H1 (cell line): ENCODE data around the gene KLRF1. TPM values are rescaled to one million over a fixed set of nuclear protein-coding genes. Genes with fewer than 3 reads are reported as not detected.

ENCODE experiments used
- CTCF ChIA-PET: fragments of 300-600 bp; sonication (Branson Sonifier 250); formaldehyde crosslinking; loops from one replicate; lab custom pipeline; 2021; ENCODE audit not compliant: partially characterized antibody; lab: Charles Lee
- POLR2A ChIA-PET: fragments of 300-600 bp; sonication (Branson Sonifier 250); formaldehyde crosslinking; loops from one replicate; lab custom pipeline; 2021; ENCODE audit warnings: inconsistent platforms; ENCODE audit not compliant: partially characterized antibody; lab: Charles Lee
- DNase-seq, 2 experiments: peaks; one replicate each; pipeline versions ENCODE4 v3.0.0 to v3.0.0-alpha.2; 2010 to 2022; ENCODE audit warnings: low spot score in 2 of 2, low read depth in 1 of 2, mixed read lengths in 1 of 2
- FAIRE-seq: peaks from 2 replicates; lab custom pipeline; 2011; peaks lifted over from hg19 to GRCh38; lab: Jason Lieb, UNC
- H2AFZ ChIP-seq: 2 replicates; pipeline ENCODE4 v1.8.1; 2012; ENCODE audit warnings: low read length, inconsistent platforms
- H2AK5ac ChIP-seq: 2 replicates; pipeline ENCODE4 v1.6.1; 2013; ENCODE audit warnings: low read depth, low read length
- H2BK120ac ChIP-seq: replicated peaks from 2 replicates; pipeline ENCODE3; 2013; ENCODE audit warnings: low read depth, low read length, inconsistent platforms
- H2BK12ac ChIP-seq: 2 replicates; pipeline ENCODE4 v1.6.1; 2013; ENCODE audit warnings: low read depth, low read length
- H2BK15ac ChIP-seq: 2 replicates; pipeline ENCODE4 v1.6.1; 2013; ENCODE audit warnings: low read length
- H2BK20ac ChIP-seq: 2 replicates; pipeline ENCODE4 v1.6.1; 2013; ENCODE audit warnings: low read length
- H2BK5ac ChIP-seq: 2 replicates; pipeline ENCODE4 v1.6.1; 2013; ENCODE audit warnings: low read depth, low read length
- H3K14ac ChIP-seq: 2 replicates; pipeline ENCODE4 v1.6.1; 2013; ENCODE audit warnings: inconsistent platforms; ENCODE audit not compliant: insufficient read length
- H3K18ac ChIP-seq: 2 replicates; pipeline ENCODE4 v1.6.1; 2013; ENCODE audit warnings: low read length; ENCODE audit errors: extremely low read depth
- H3K23ac ChIP-seq: 2 replicates; pipeline ENCODE4 v1.6.1; 2013; ENCODE audit warnings: inconsistent platforms; ENCODE audit not compliant: insufficient read length
- H3K23me2 ChIP-seq: 2 replicates; pipeline ENCODE4 v1.6.1; 2013; ENCODE audit warnings: low read depth, low read length
- H3K27ac ChIP-seq: 2 replicates; pipeline ENCODE4 v1.6.1; 2011; ENCODE audit warnings: low read depth, low read length, inconsistent platforms
- H3K27me3 ChIP-seq, 4 experiments: replicated peaks in 1 of 4; 1 replicate in 1 of 4; 2 replicates in 3 of 4; pipeline versions ENCODE4 v1.6.1 to v1.8.1; 2011 to 2013; ENCODE audit warnings: low read length in 3 of 4, mild to moderate bottlenecking in 3 of 4, inconsistent platforms in 2 of 4, mixed read lengths in 2 of 4, moderate library complexity in 1 of 4; ENCODE audit not compliant: control insufficient read depth in 3 of 4, insufficient read depth in 3 of 4; ENCODE audit errors: extremely low read depth in 1 of 4
- H3K36me3 ChIP-seq, 4 experiments: 2 replicates each; pipeline versions ENCODE4 v1.6.1 to v1.8.1; 2011 to 2013; ENCODE audit warnings: mild to moderate bottlenecking in 4 of 4, low read length in 3 of 4, moderate library complexity in 2 of 4, control low read depth in 1 of 4, inconsistent platforms in 1 of 4; ENCODE audit not compliant: insufficient read depth in 4 of 4, control insufficient read depth in 2 of 4
- H3K4ac ChIP-seq: replicated peaks from 2 replicates; pipeline ENCODE3; 2013; ENCODE audit warnings: low read length, low read depth, mixed read lengths, inconsistent platforms; ENCODE audit not compliant: insufficient read length
- H3K4me1 ChIP-seq, 4 experiments: replicated peaks in 1 of 4; 1 replicate in 1 of 4; 2 replicates in 3 of 4; pipeline versions ENCODE4 v1.6.1 to v1.8.1; 2011 to 2013; ENCODE audit warnings: low read length in 3 of 4, inconsistent platforms in 2 of 4, mixed read lengths in 1 of 4; ENCODE audit not compliant: insufficient read depth in 4 of 4, control insufficient read depth in 3 of 4
- H3K4me2 ChIP-seq, 2 experiments: 2 replicates each; pipeline versions ENCODE4 v1.6.1 to v1.8.1; 2011 to 2013; ENCODE audit warnings: low read depth in 2 of 2, low read length in 2 of 2, control low read depth in 1 of 2, inconsistent platforms in 1 of 2, mild to moderate bottlenecking in 1 of 2; ENCODE audit not compliant: insufficient read depth in 1 of 2
- H3K4me3 ChIP-seq, 4 experiments: fragments of 200-600, 300-600 bp in 1 of 4; sonication (generic), shearing (Covaris generic), sonication (Bioruptor Twin) in 1 of 4; 2 replicates each; pipeline versions ENCODE4 v1.5.1 to v1.8.1; 2011 to 2016; ENCODE audit warnings: low read length in 4 of 4, low read depth in 3 of 4, control low read depth in 2 of 4, inconsistent platforms in 2 of 4, mild to moderate bottlenecking in 2 of 4, mixed read lengths in 1 of 4, moderate library complexity in 1 of 4; ENCODE audit not compliant: insufficient read depth in 2 of 4; ENCODE audit errors: extremely low read depth in 1 of 4
- H3K56ac ChIP-seq: replicated peaks from 2 replicates; pipeline ENCODE3; 2013; ENCODE audit warnings: low read depth, mild to moderate bottlenecking, mixed read lengths, low read length, inconsistent platforms; ENCODE audit not compliant: insufficient read length
- H3K79me1 ChIP-seq: 2 replicates; pipeline ENCODE4 v1.6.1; 2013; ENCODE audit warnings: low read depth, low read length, control low read depth
- H3K79me2 ChIP-seq, 2 experiments: 2 replicates each; pipeline versions ENCODE4 v1.6.1 to v1.8.1; 2012 to 2013; ENCODE audit warnings: low read length in 2 of 2, mild to moderate bottlenecking in 2 of 2, inconsistent platforms in 1 of 2; ENCODE audit not compliant: insufficient read depth in 2 of 2, control insufficient read depth in 1 of 2
- H3K9ac ChIP-seq, 4 experiments: replicated peaks in 1 of 4; 1 replicate in 1 of 4; 2 replicates in 3 of 4; pipeline versions ENCODE4 v1.6.1 to v1.8.1; 2011 to 2013; ENCODE audit warnings: low read depth in 3 of 4, low read length in 3 of 4, control low read depth in 2 of 4, mild to moderate bottlenecking in 2 of 4, moderate library complexity in 2 of 4, inconsistent platforms in 1 of 4; ENCODE audit errors: extremely low read depth in 1 of 4
- H3K9me3 ChIP-seq, 2 experiments: 2 replicates each; pipeline versions ENCODE4 v1.6.1 to v1.8.1; 2012 to 2013; ENCODE audit warnings: mild to moderate bottlenecking in 2 of 2, moderate library complexity in 2 of 2, control low read depth in 1 of 2, inconsistent platforms in 1 of 2, low read depth in 1 of 2, low read length in 1 of 2, mixed read lengths in 1 of 2; ENCODE audit not compliant: insufficient read depth in 2 of 2
- H4K20me1 ChIP-seq, 2 experiments: replicated peaks in 1 of 2; 2 replicates each; pipeline versions ENCODE3 to v1.8.1; 2011 to 2013; ENCODE audit warnings: inconsistent platforms in 2 of 2, low read length in 2 of 2, mild to moderate bottlenecking in 1 of 2; ENCODE audit not compliant: insufficient read depth in 2 of 2, control insufficient read depth in 1 of 2
- H4K5ac ChIP-seq: 2 replicates; pipeline ENCODE4 v1.6.1; 2013; ENCODE audit warnings: low read length, low read depth, mixed read lengths, inconsistent platforms; ENCODE audit not compliant: insufficient read length
- H4K8ac ChIP-seq: 2 replicates; pipeline ENCODE4 v1.8.0; 2013; ENCODE audit warnings: mild to moderate bottlenecking, moderate library complexity, low read length, inconsistent platforms; ENCODE audit not compliant: insufficient read depth; ENCODE audit errors: extremely low read depth
- H4K91ac ChIP-seq: replicated peaks from 2 replicates; pipeline ENCODE3; 2013; ENCODE audit warnings: low read length, mixed read lengths, inconsistent platforms; ENCODE audit not compliant: insufficient read length
- CHD2 ChIP-seq: IDR thresholded peaks from 2 replicates; pipeline ENCODE4 v1.6.1; 2012; ENCODE audit warnings: low read length, improper control_type of control experiment
- CREB1 ChIP-seq: IDR thresholded peaks from 2 replicates; pipeline ENCODE4 v1.6.1; 2012; ENCODE audit warnings: inconsistent platforms
- GTF2F1 ChIP-seq: IDR thresholded peaks from 2 replicates; pipeline ENCODE4 v1.6.1; 2012; ENCODE audit warnings: low read depth, low read length, improper control_type of control experiment, borderline replicate concordance
- HDAC2 ChIP-seq, 2 experiments: fragments of 300-600 bp in 1 of 2; sonication (generic) in 1 of 2; IDR thresholded peaks; 2 replicates each; pipeline ENCODE4 v1.6.1; 2011 to 2012; ENCODE audit warnings: low read depth in 2 of 2, low read length in 2 of 2, mild to moderate bottlenecking in 2 of 2, moderate library complexity in 2 of 2, borderline replicate concordance in 1 of 2, inconsistent platforms in 1 of 2
- JUND ChIP-seq: IDR thresholded peaks from 2 replicates; pipeline ENCODE4 v1.6.1; 2011; ENCODE audit warnings: mild to moderate bottlenecking, improper control_type of control experiment, low read length
- KDM1A ChIP-seq: fragments of 200-600, 300-600 bp; sonication (generic); IDR thresholded peaks from 2 replicates; pipeline ENCODE4 v1.7.1; 2016; ENCODE audit warnings: mild to moderate bottlenecking, low read length, borderline replicate concordance
- NRF1 ChIP-seq: IDR thresholded peaks from 2 replicates; pipeline ENCODE4 v1.6.1; 2011; ENCODE audit warnings: mild to moderate bottlenecking, low read depth, low read length, improper control_type of control experiment
- SIX5 ChIP-seq: IDR thresholded peaks from 2 replicates; pipeline ENCODE4 v1.6.1; 2011; ENCODE audit warnings: mild to moderate bottlenecking, low read depth, low read length
- SP2 ChIP-seq: IDR thresholded peaks from 2 replicates; pipeline ENCODE4 v1.6.1; 2012; ENCODE audit warnings: mild to moderate bottlenecking, low read length, inconsistent platforms
- SUZ12 ChIP-seq: fragments of 200-600 bp; sonication (generic); IDR thresholded peaks from 2 replicates; pipeline ENCODE4 v1.6.1; 2012; ENCODE audit warnings: mild to moderate bottlenecking, inconsistent platforms, low read length, moderate library complexity, mixed read lengths
- TAF1 ChIP-seq: IDR thresholded peaks from 2 replicates; pipeline ENCODE4 v1.6.1; 2011; ENCODE audit warnings: mild to moderate bottlenecking, low read depth, low read length
- polyA plus RNA-seq, 7 experiments: library from polyadenylated mRNA; depleted of rRNA in 3 of 7; stranded (reverse) in 5 of 7; unstranded in 2 of 7; fragments of >200 nt in 5 of 7; fragments of 200-250 nt in 2 of 7; gene quantifications; 1 replicate in 5 of 7; 2 replicates in 1 of 7; 4 replicates in 1 of 7; pipeline versions ENCODE4 v1.2.1 to v1.2.3, GENCODE V29; 2011 to 2013; ENCODE audit warnings: missing spikeins in 2 of 7, mixed read lengths in 2 of 7
- total RNA-seq: library from RNA; stranded (reverse); fragmentation: NEBNext Ultra II Directional; extraction: Animal tissue kit (Norgen Biotek cat#: 25700); gene quantifications from 2 replicates; pipeline ENCODE4 v1.2.1, GENCODE V29; 2021

The KLRF1 gene
- total and polyA plus RNA-seq, 2 of the 8 experiments (the other 6 are each of a cell fraction or from before 2014, with no cell fraction given): not detected

- Histone ChIP-seq H4K20me1 (no peaks in the 10 kb centered on the region), H3K4me3 (no peak overlapping the region), H3K27me3 (no peaks in the 10 kb centered on the region), H3K79me2 (no peaks in the 10 kb centered on the region), H2BK5ac (no peak overlapping the region), H4K5ac (no peak overlapping the region), H3K4ac (no peak overlapping the region), H3K4me1 (no peaks in the 10 kb centered on the region), H3K14ac (no peak overlapping the region), H4K91ac (no peak overlapping the region), H3K56ac (no peak overlapping the region), H2BK15ac (no peak overlapping the region), H3K4me2 (no peak overlapping the region), H3K27ac (no peak overlapping the region), H3K79me1 (no peaks in the 10 kb centered on the region), H2AFZ (no peak overlapping the region), H2BK12ac (no peak overlapping the region), H3K23ac (no peak overlapping the region), H2BK120ac (no peak overlapping the region), H3K9ac (no peak overlapping the region), H4K8ac (no peak overlapping the region), H2BK20ac (no peak overlapping the region), H3K9me3 (no peaks in the 10 kb centered on the region), H2AK5ac (no peak overlapping the region), H3K18ac (no peak overlapping the region), H3K36me3 (no peaks in the 10 kb centered on the region), H3K23me2 (no peaks in the 10 kb centered on the region)
- TF ChIP-seq KDM1A (no peak), SIX5 (no peak), HDAC2 (IDR thresholded peaks at IDR 0.05; ENCODE audit: borderline replicate concordance in 1 of 2, low read depth in 2 of 2, low read length in 2 of 2) (no peak), SUZ12 (no peak), CHD2 (no peak), JUND (no peak), GTF2F1 (no peak), NRF1 (no peak), SP2 (no peak), CREB1 (no peak), TAF1 (no peak)
- FAIRE-seq: no peak
- ChIA-PET POLR2A (no interaction called here), CTCF (interaction anchor here (0.7 to 2.8 kb wide), 2 partner anchors 57 to 60 kb away, joined by 3 to 18 read pairs; no protein-coding TSS in a partner anchor)
- DNase-seq: no peak
Measured at GRCh38 chr12:9809866-9810265, 17.4 kb upstream of the KLRF1 start.
